K562 (cell line): ENCODE data around the gene CPNE2. TPM values are rescaled to one million over a fixed set of nuclear protein-coding genes. Genes with fewer than 3 reads are reported as not detected.

Experiments used
- ATAC-seq: fragments of 200-7000 bp; cut with Tn5 transposase; 3 replicates; pipeline ENCODE4 v1.9.1; 2020; ENCODE audit warnings: moderate library complexity
- BruUV-seq: library from RNA; stranded (reverse); fragments of 400-500 nt; replicated peaks from 2 replicates; lab custom pipeline; 2021; lab: Mats Ljungman, UMichigan
- CTCF ChIA-PET: fragments of 300-600 bp; formaldehyde crosslinking; extraction: SDS; loops from one replicate; lab custom pipeline; 2021; ENCODE audit warnings: low intra/inter-chr PET ratio; lab: Yijun Ruan, JAX
- POLR2A ChIA-PET: fragments of 300-600, 350-650 bp; sonication (Branson Sonifier 250); formaldehyde crosslinking; extraction: SDS; loops from one replicate; lab custom pipeline; 2021; ENCODE audit warnings: antibody characterized with exemption, inconsistent platforms; lab: Yijun Ruan, JAX
- DNase-seq, 4 experiments: peaks; one replicate each; pipeline versions ENCODE4 v3.0.0 to v3.0.0-alpha.2; 2011 to 2018; ENCODE audit warnings: low spot score in 3 of 4, mixed read lengths in 3 of 4; ENCODE audit errors: extremely low read depth in 1 of 4
- FAIRE-seq: peaks from 2 replicates; lab custom pipeline; 2011; peaks lifted over from hg19 to GRCh38; lab: Jason Lieb, UNC
- H2AFZ ChIP-seq: 2 replicates; pipeline ENCODE4 v1.6.0; 2011; ENCODE audit warnings: low read depth, low read length, control low read depth, inconsistent platforms
- H3K27ac ChIP-seq: fragments of 200-600 bp; 3 replicates; pipeline ENCODE4 v1.8.0; 2011; ENCODE audit warnings: low read depth, mild to moderate bottlenecking, control low read depth, inconsistent platforms, low read length, moderate library complexity, mixed read lengths; ENCODE audit errors: extremely low read depth
- H3K27me3 ChIP-seq, 2 experiments: fragments of 300-600 bp in 1 of 2; 2 replicates in 1 of 2; 3 replicates in 1 of 2; pipeline versions ENCODE4 v1.6.0 to v1.8.0; 2011; ENCODE audit warnings: inconsistent platforms in 2 of 2, low read length in 2 of 2, mild to moderate bottlenecking in 1 of 2, mixed read lengths in 1 of 2, moderate library complexity in 1 of 2; ENCODE audit not compliant: control insufficient read depth in 2 of 2, insufficient read depth in 2 of 2
- H3K36me3 ChIP-seq: fragments of 300-600 bp; 3 replicates; pipeline ENCODE4 v1.8.0; 2011; ENCODE audit warnings: mild to moderate bottlenecking, low read length, inconsistent platforms; ENCODE audit not compliant: control insufficient read depth, insufficient read depth
- H3K4me1 ChIP-seq, 2 experiments: fragments of 200-600 bp in 1 of 2; replicated peaks in 1 of 2; 2 replicates in 1 of 2; 3 replicates in 1 of 2; pipeline versions ENCODE4 v1.5.1 to v1.8.0; 2011; ENCODE audit warnings: inconsistent platforms in 2 of 2, low read length in 2 of 2, mild to moderate bottlenecking in 1 of 2, mixed read lengths in 1 of 2, moderate library complexity in 1 of 2; ENCODE audit not compliant: control insufficient read depth in 2 of 2, insufficient read depth in 2 of 2
- H3K4me2 ChIP-seq: 2 replicates; pipeline ENCODE4 v1.6.1; 2011; ENCODE audit warnings: low read length, control low read depth, inconsistent platforms, mixed read lengths; ENCODE audit not compliant: insufficient read depth
- H3K4me3 ChIP-seq: fragments of 200-600 bp; sonication (generic), shearing (Covaris generic); 2 replicates; pipeline ENCODE4 v1.5.1; 2016; ENCODE audit warnings: control low read depth, inconsistent platforms
- H3K79me2 ChIP-seq: fragments of 200-600 bp; 3 replicates; pipeline ENCODE4 v1.8.0; 2011; ENCODE audit warnings: low read length, inconsistent platforms; ENCODE audit not compliant: control insufficient read depth, insufficient read depth
- H3K9ac ChIP-seq, 2 experiments: 2 replicates each; pipeline versions ENCODE4 v1.6.0 to v1.6.1; 2011; ENCODE audit warnings: low read depth in 2 of 2, low read length in 2 of 2, control low read depth in 1 of 2, inconsistent platforms in 1 of 2, mild to moderate bottlenecking in 1 of 2, mixed read lengths in 1 of 2; ENCODE audit not compliant: insufficient read depth in 1 of 2
- H3K9me1 ChIP-seq: one replicate; pipeline ENCODE4 v1.6.0; 2011; ENCODE audit warnings: inconsistent platforms, mild to moderate bottlenecking, low read length, moderate library complexity; ENCODE audit not compliant: control insufficient read depth, insufficient read depth
- H3K9me3 ChIP-seq: replicated peaks from 2 replicates; pipeline ENCODE4 v1.5.1; 2011; ENCODE audit warnings: low read depth, low read length, inconsistent platforms; ENCODE audit not compliant: control insufficient read depth, insufficient read depth
- H4K20me1 ChIP-seq: replicated peaks from 2 replicates; pipeline ENCODE4 v1.6.1; 2011; ENCODE audit warnings: low read length, inconsistent platforms, mixed read lengths; ENCODE audit not compliant: control insufficient read depth, insufficient read depth
- CBX1 ChIP-seq: sonication (generic); IDR thresholded peaks from 2 replicates; pipeline ENCODE4 v1.6.1; 2016; ENCODE audit warnings: antibody characterized with exemption, low read depth, mild to moderate bottlenecking
- CREB3L1 ChIP-seq: fragments of 450-650 bp; IDR thresholded peaks from 2 replicates; pipeline ENCODE4 v1.6.1; 2014; ENCODE audit warnings: low read depth, mild to moderate bottlenecking, moderate library complexity, borderline replicate concordance
- NFIC ChIP-seq: fragments of 450-650 bp; IDR thresholded peaks from 2 replicates; pipeline ENCODE4 v1.6.1; 2017; ENCODE audit warnings: mild to moderate bottlenecking, inconsistent platforms
- STAG1 ChIP-seq: sonication (generic); formaldehyde crosslinking; IDR thresholded peaks from 2 replicates; pipeline ENCODE4 v1.5.0; 2020; ENCODE audit warnings: missing genetic modification reagents, borderline replicate concordance
- SUPT5H ChIP-seq: fragments of 450-650 bp; IDR thresholded peaks from 2 replicates; pipeline ENCODE4 v1.6.1; 2016
- TCF7L2 ChIP-seq: fragments of 150-350 bp; IDR thresholded peaks from 2 replicates; pipeline ENCODE4 v1.6.1; 2016; ENCODE audit warnings: low read depth, mild to moderate bottlenecking, low read length, moderate library complexity
- ZC3H11A ChIP-seq: IDR thresholded peaks from 2 replicates; pipeline ENCODE4 v1.6.1; 2012; ENCODE audit warnings: low read depth, low read length, improper control_type of control experiment
- ZNF274 ChIP-seq: IDR thresholded peaks from 2 replicates; pipeline ENCODE4 v1.6.1; 2011; ENCODE audit warnings: low read depth, mild to moderate bottlenecking, low read length, moderate library complexity, borderline replicate concordance
- ZNF695 ChIP-seq: fragments of 450-650 bp; formaldehyde crosslinking; IDR thresholded peaks from 2 replicates; pipeline ENCODE4 v1.4.0; 2020; ENCODE audit warnings: mild to moderate bottlenecking, moderate library complexity
- ZNF717 ChIP-seq: fragments of 250-450 bp; sonication (Bioruptor Pico); IDR thresholded peaks from 2 replicates; pipeline ENCODE4 v1.5.0; 2021
- WGBS: fragments of 100-300 bp; shearing (Covaris generic); methylation state at CpG from one replicate; pipeline ENCODE4 v1.1.6; 2016; ENCODE audit warnings: low coverage, mixed read lengths; ENCODE audit not compliant: insufficient coverage; ENCODE audit errors: missing lambda C conversion rate; 5-methylcytosine and 5-hydroxymethylcytosine counted together
- in situ Hi-C: fragments of 300-500 bp; cut with MboI; formaldehyde crosslinking; loops from 4 replicates; pipeline ENCODE4 v1.15.0; 2018; ENCODE audit warnings: inconsistent platforms, mixed read lengths
- intact Hi-C: fragments of 100-400 bp; cut with micrococcal nuclease; formaldehyde crosslinking; loops from 2 replicates; pipeline ENCODE4 v1.14.2; 2022
- polyA plus RNA-seq, 8 experiments: library from polyadenylated mRNA; depleted of rRNA in 4 of 8; stranded (reverse) in 5 of 8; unstranded in 3 of 8; fragments of >200 nt; fragmentation: Nextera tagmentation in 2 of 8; fragmentation: Illumina TruSeq in 1 of 8; extraction: Ambion mirVana in 2 of 8; extraction: Trizol in 1 of 8; gene quantifications; 2 replicates each; pipeline versions ENCODE4 v1.2.1 to v1.2.3, GENCODE V29; 2011 to 2014; ENCODE audit warnings: inconsistent platforms in 1 of 8, missing spikeins in 1 of 8
- total RNA-seq, 7 experiments: library from RNA; depleted of rRNA in 6 of 7; stranded (reverse); fragments of >200 nt in 6 of 7; fragmentation: Illumina TruSeq in 2 of 7; extraction: Trizol in 2 of 7; gene quantifications; 2 replicates each; pipeline versions ENCODE4 v1.2.1 to v1.2.3, GENCODE V29; 2011 to 2021; ENCODE audit warnings: low replicate concordance in 1 of 7
- TF ChIP-seq, protein P1 (sequence below): IDR thresholded peaks from 3 replicates; pipeline ENCODE4 v1.6.1; 2011; ENCODE audit warnings: borderline replicate concordance, mild to moderate bottlenecking; ENCODE audit not compliant: insufficient read length, insufficient read depth

Gene CPNE2
- total and polyA plus RNA-seq, 9 of the 15 experiments (the other 6 are each of a cell fraction or from before 2014, with no cell fraction given), result 3.0 to 13.9 (median 8.6) TPM

GRCh38 chr16:57165938-57166337 is 73.6 kb downstream of the CPNE2 start:
- no peak for FAIRE-seq

GRCh38 chr16:57166451-57166850 is 74.1 kb downstream of the CPNE2 start:
- no TSS peak for BruUV-seq
- Histone ChIP-seq H4K20me1 (no peaks in the 10 kb centered on the region), H3K4me3 (no peak overlapping the region), H3K9me1 (no peaks in the 10 kb centered on the region), H3K9ac (no peak overlapping the region), H3K79me2 (no peaks in the 10 kb centered on the region), H3K4me1 (no peaks in the 10 kb centered on the region), H2AFZ (no peak overlapping the region), H3K27ac (no peak overlapping the region), H3K9me3 (no peaks in the 10 kb centered on the region), H3K36me3 (peaks cover 84% of the 10 kb centered on the region), H3K4me2 (no peak overlapping the region), H3K27me3 (no peaks in the 10 kb centered on the region)
- CTCF ChIA-PET, result interaction anchor here (2.7 kb wide), 1 partner anchor 82 kb away, joined by 34 read pairs; no protein-coding TSS in a partner anchor
- intact Hi-C loops, result no loop called here
- FAIRE-seq, result no peak
- in situ Hi-C loops, result loop anchor here (5.0 kb wide), 1 partner anchor 79 kb away; no protein-coding TSS in a partner anchor
- TF ChIP-seq CBX1, result no peak
- no peak for TF ChIP-seq ZC3H11A
- TF ChIP-seq CREB3L1, result no peak
- TF ChIP-seq, protein P1, sequence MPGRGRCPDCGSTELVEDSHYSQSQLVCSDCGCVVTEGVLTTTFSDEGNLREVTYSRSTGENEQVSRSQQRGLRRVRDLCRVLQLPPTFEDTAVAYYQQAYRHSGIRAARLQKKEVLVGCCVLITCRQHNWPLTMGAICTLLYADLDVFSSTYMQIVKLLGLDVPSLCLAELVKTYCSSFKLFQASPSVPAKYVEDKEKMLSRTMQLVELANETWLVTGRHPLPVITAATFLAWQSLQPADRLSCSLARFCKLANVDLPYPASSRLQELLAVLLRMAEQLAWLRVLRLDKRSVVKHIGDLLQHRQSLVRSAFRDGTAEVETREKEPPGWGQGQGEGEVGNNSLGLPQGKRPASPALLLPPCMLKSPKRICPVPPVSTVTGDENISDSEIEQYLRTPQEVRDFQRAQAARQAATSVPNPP, result no peak
- TF ChIP-seq SUPT5H, result 0 out of 2 replicates have a peak, but pooled peaks have one; percentile 22
- TF ChIP-seq ZNF695 (CRISPR knock-in tag), result no peak
- TF ChIP-seq TCF7L2, result no peak
- no peak for TF ChIP-seq STAG1 (CRISPR knock-in tag)
- no peak for TF ChIP-seq ZNF274
- DNase-seq, result no peak
- POLR2A ChIA-PET, result no interaction called here
- ATAC-seq, result no peak

More at GRCh38 chr16:57165938-57166337, 73.6 kb downstream of the CPNE2 start:
- no peaks in the 10 kb centered on the region for H4K20me1 ChIP-seq
- H3K27ac ChIP-seq, result no peak overlapping the region
- no peak overlapping the region for H3K4me2 ChIP-seq
- no TSS peak for BruUV-seq
- H3K79me2 ChIP-seq, result no peaks in the 10 kb centered on the region
- H3K4me3 ChIP-seq, result no peak overlapping the region
- TF ChIP-seq ZNF717 (CRISPR knock-in tag) (no peak), NFIC (peak; percentile 34; the same call in 1 of the 2 replicates)
- ATAC-seq (no peak), DNase-seq (no peak)
- no peaks in the 10 kb centered on the region for H3K27me3 ChIP-seq
- H3K9me1 ChIP-seq, result no peaks in the 10 kb centered on the region
- H2AFZ ChIP-seq, result no peak overlapping the region
- ChIA-PET POLR2A (no interaction called here), CTCF (no interaction called here)
- no peaks in the 10 kb centered on the region for H3K4me1 ChIP-seq
- no peak overlapping the region for H3K9ac ChIP-seq
- in situ Hi-C loops, result loop anchor here (5.0 kb wide), 1 partner anchor 79 kb away; no protein-coding TSS in a partner anchor
- intact Hi-C loops, result no loop called here
- 95% methylated on average over 3 of the region's 3 CpGs for WGBS
- no peaks in the 10 kb centered on the region for H3K9me3 ChIP-seq
- peaks cover 82% of the 10 kb centered on the region for H3K36me3 ChIP-seq
